GM12878 (cell line): ENCODE results near the gene TMEM132C. TPM values are rescaled to one million over a fixed set of nuclear protein-coding genes. Genes with fewer than 3 reads are reported as not detected.

Source experiments
- E2F4 ChIP-seq: IDR thresholded peaks from 2 replicates; pipeline ENCODE4 v1.6.1; 2012; ENCODE audit warnings: low read depth, low read length, improper control_type of control experiment
- ETV6 ChIP-seq, 2 experiments: fragments of 450-650 bp in 1 of 2; IDR thresholded peaks in 1 of 2; conservative IDR thresholded peaks in 1 of 2; 2 replicates each; pipeline ENCODE4 v1.6.1; 2014; ENCODE audit warnings: antibody characterized with exemption in 1 of 2, borderline replicate concordance in 1 of 2, low read depth in 1 of 2, mild to moderate bottlenecking in 1 of 2, moderate library complexity in 1 of 2
- NKRF ChIP-seq: fragments of 450-650 bp; conservative IDR thresholded peaks from 2 replicates; pipeline ENCODE4 v1.6.1; 2017; ENCODE audit warnings: mild to moderate bottlenecking, moderate library complexity
- RUNX3 ChIP-seq: IDR thresholded peaks from 2 replicates; pipeline ENCODE4 v1.6.1; 2012; ENCODE audit warnings: low read length, inconsistent platforms
- SMC3 ChIP-seq: IDR thresholded peaks from 2 replicates; pipeline ENCODE4 v1.6.1; 2011; ENCODE audit warnings: low read length, improper control_type of control experiment, borderline replicate concordance
- TARDBP ChIP-seq: IDR thresholded peaks from 2 replicates; pipeline ENCODE4 v1.6.1; 2016; ENCODE audit warnings: borderline replicate concordance
- polyA plus RNA-seq, 11 experiments: library from polyadenylated mRNA; depleted of rRNA in 4 of 11; unstranded in 6 of 11; stranded (reverse) in 5 of 11; fragments of >200 nt; fragmentation: Nextera tagmentation in 4 of 11; fragmentation: Illumina TruSeq in 1 of 11; extraction: Ambion mirVana in 4 of 11; extraction: Trizol in 1 of 11; gene quantifications; 1 replicate in 1 of 11; 2 replicates in 10 of 11; pipeline versions ENCODE4 v1.2.1 to v1.2.3, GENCODE V29; 2011 to 2016; ENCODE audit warnings: inconsistent platforms in 2 of 11, missing spikeins in 2 of 11, low read depth in 1 of 11
- total RNA-seq, 4 experiments: library from RNA; depleted of rRNA in 3 of 4; stranded (reverse); fragments of >200 nt in 3 of 4; fragmentation: Illumina TruSeq in 1 of 4; extraction: Trizol in 1 of 4; gene quantifications; 2 replicates each; pipeline versions ENCODE4 v1.2.1 to v1.2.3, GENCODE V29; 2013 to 2021
- TF ChIP-seq, protein P1 (sequence below): fragments of 450-650 bp; IDR thresholded peaks from 2 replicates; pipeline ENCODE4 v1.6.1; 2017; ENCODE audit warnings: mild to moderate bottlenecking
- TF ChIP-seq, protein P2 (sequence below): fragments of 450-650 bp; IDR thresholded peaks from 2 replicates; pipeline ENCODE4 v1.6.1; 2016; ENCODE audit warnings: mild to moderate bottlenecking, moderate library complexity, borderline replicate concordance

Gene TMEM132C
- total and polyA plus RNA-seq, 10 of the 15 experiments (the other 5 are each of a cell fraction or from before 2014, with no cell fraction given): not detected

GRCh38 chr12:128286970-128287369, 20.0 kb downstream of the TMEM132C start (continued):
- TF ChIP-seq, protein P1, sequence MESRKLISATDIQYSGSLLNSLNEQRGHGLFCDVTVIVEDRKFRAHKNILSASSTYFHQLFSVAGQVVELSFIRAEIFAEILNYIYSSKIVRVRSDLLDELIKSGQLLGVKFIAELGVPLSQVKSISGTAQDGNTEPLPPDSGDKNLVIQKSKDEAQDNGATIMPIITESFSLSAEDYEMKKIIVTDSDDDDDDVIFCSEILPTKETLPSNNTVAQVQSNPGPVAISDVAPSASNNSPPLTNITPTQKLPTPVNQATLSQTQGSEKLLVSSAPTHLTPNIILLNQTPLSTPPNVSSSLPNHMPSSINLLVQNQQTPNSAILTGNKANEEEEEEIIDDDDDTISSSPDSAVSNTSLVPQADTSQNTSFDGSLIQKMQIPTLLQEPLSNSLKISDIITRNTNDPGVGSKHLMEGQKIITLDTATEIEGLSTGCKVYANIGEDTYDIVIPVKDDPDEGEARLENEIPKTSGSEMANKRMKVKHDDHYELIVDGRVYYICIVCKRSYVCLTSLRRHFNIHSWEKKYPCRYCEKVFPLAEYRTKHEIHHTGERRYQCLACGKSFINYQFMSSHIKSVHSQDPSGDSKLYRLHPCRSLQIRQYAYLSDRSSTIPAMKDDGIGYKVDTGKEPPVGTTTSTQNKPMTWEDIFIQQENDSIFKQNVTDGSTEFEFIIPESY: no peak
- TF ChIP-seq RUNX3: no peak
- TF ChIP-seq TARDBP: no peak
- no peak for TF ChIP-seq SMC3
- TF ChIP-seq ETV6 (conservative IDR thresholded peaks at IDR 0.05 in 1 of 2, IDR thresholded peaks at IDR 0.05 in 1 of 2; ENCODE audit: borderline replicate concordance in 1 of 2, low read depth in 1 of 2): no peak
- TF ChIP-seq E2F4: no peak
- TF ChIP-seq NKRF: no peak
- TF ChIP-seq, protein P2, sequence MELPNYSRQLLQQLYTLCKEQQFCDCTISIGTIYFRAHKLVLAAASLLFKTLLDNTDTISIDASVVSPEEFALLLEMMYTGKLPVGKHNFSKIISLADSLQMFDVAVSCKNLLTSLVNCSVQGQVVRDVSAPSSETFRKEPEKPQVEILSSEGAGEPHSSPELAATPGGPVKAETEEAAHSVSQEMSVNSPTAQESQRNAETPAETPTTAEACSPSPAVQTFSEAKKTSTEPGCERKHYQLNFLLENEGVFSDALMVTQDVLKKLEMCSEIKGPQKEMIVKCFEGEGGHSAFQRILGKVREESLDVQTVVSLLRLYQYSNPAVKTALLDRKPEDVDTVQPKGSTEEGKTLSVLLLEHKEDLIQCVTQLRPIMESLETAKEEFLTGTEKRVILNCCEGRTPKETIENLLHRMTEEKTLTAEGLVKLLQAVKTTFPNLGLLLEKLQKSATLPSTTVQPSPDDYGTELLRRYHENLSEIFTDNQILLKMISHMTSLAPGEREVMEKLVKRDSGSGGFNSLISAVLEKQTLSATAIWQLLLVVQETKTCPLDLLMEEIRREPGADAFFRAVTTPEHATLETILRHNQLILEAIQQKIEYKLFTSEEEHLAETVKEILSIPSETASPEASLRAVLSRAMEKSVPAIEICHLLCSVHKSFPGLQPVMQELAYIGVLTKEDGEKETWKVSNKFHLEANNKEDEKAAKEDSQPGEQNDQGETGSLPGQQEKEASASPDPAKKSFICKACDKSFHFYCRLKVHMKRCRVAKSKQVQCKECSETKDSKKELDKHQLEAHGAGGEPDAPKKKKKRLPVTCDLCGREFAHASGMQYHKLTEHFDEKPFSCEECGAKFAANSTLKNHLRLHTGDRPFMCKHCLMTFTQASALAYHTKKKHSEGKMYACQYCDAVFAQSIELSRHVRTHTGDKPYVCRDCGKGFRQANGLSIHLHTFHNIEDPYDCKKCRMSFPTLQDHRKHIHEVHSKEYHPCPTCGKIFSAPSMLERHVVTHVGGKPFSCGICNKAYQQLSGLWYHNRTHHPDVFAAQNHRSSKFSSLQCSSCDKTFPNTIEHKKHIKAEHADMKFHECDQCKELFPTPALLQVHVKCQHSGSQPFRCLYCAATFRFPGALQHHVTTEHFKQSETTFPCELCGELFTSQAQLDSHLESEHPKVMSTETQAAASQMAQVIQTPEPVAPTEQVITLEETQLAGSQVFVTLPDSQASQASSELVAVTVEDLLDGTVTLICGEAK: no peak
